Activated T-helper 17 cell treated with anti-CD3 and anti-CD28 coated beads, Interleukin-2, amount 50 U/mL, for 72 hours (primary cell): ENCODE measurements around the gene CUL4B. TPM values are rescaled to one million over a fixed set of nuclear protein-coding genes. Genes with fewer than 3 reads are reported as not detected.
A peak's percentile ranks its signal among the peaks of the same experiment; 100 is the strongest.
"Not testable (repeated sequence)": the region's sequence is repeated elsewhere in the genome, so short reads cannot be mapped to it uniquely, and the experiment has no call there.

Experiments
- ATAC-seq: fragments of 150-1000 bp; cut with Tn5 transposase; replicated peaks from 2 replicates; pipeline ENCODE4 v1.10.0; 2021; ENCODE audit warnings: mild to moderate bottlenecking, moderate library complexity
- H3K27ac Mint-ChIP-seq: one replicate; pipeline ENCODE4 v1.8.0; 2022; ENCODE audit warnings: mixed read lengths
- H3K27me3 Mint-ChIP-seq: one replicate; pipeline ENCODE4 v1.8.0; 2022; ENCODE audit warnings: mixed read lengths
- H3K36me3 Mint-ChIP-seq: one replicate; pipeline ENCODE4 v1.8.0; 2022; ENCODE audit warnings: low read depth, mild to moderate bottlenecking, mixed read lengths
- H3K4me1 Mint-ChIP-seq: one replicate; pipeline ENCODE4 v1.8.0; 2022; ENCODE audit warnings: mixed read lengths
- H3K4me3 Mint-ChIP-seq: one replicate; pipeline ENCODE4 v1.8.0; 2022; ENCODE audit warnings: mild to moderate bottlenecking, mixed read lengths
- H3K9me3 Mint-ChIP-seq: one replicate; pipeline ENCODE4 v1.8.0; 2022; ENCODE audit warnings: mixed read lengths
- total RNA-seq, 2 donors: library from RNA; stranded (reverse); gene quantifications; one replicate each; pipeline ENCODE4 v1.2.3, GENCODE V29; 2022

CUL4B gene
- total RNA-seq, 2 donors from 2014 or later: 36.2 to 55.3 TPM

DNA sequence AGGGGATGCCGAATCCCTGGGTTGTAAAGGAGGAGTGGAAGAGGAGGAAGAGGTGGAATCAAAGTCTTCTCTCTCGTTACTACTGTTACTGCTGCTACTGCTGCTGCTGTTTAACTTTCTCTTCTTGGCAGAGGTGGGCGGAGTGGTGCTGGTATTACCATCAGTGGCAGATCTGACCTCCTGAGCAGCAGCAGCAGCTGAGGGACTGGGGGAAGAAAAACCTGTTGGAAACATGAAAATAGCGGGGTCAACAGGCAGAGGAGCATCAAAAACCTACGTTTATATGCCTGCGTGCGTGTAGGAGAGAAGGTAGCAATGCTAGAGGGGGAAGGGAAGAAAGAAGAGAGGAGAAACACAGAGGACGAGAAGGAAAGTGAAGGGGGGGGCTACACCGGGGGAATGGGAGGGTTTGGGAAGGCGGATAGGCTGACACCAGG is 339 bp downstream of the CUL4B start:
- H3K9me3 Mint-ChIP-seq: no peaks in the 10 kb centered on the region
- peaks cover 6% of the 10 kb centered on the region for H3K4me1 Mint-ChIP-seq

DNA sequence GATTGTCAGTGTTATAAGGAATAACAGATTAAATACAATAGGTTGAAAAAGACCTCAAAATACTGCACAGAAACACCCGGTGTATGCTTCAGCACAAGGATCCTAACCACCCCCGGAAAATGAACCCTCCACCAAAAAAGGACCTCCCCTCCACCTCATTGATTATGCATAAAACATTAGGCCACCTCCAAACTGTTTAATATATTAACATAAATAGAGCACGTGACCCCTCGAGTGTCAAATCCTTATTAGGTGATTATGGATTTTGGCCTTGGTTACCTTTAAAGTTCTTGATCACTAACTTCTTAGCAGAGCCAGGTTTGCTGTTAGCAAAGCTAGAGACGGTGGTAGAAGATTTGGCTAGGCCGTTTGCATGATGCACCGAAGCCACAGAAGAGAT is 958 bp downstream of the CUL4B start:
- Mint-ChIP-seq H3K36me3 (peaks cover 52% of the 10 kb centered on the region), H3K27me3 (no peaks in the 10 kb centered on the region), H3K27ac (peak overlapping the region; percentile 93), H3K4me3 (peak overlapping the region; percentile 88), H3K4me1 (peaks cover 6% of the 10 kb centered on the region), H3K9me3 (no peaks in the 10 kb centered on the region)
- no peak for ATAC-seq

More for the DNA sequence above, 339 bp downstream of the CUL4B start:
- ATAC-seq: peak; percentile 66
- no peaks in the 10 kb centered on the region for H3K27me3 Mint-ChIP-seq
- peaks cover 49% of the 10 kb centered on the region for H3K36me3 Mint-ChIP-seq
- peak overlapping the region; percentile 93 for H3K27ac Mint-ChIP-seq
- H3K4me3 Mint-ChIP-seq: peak overlapping the region; percentile 88

DNA sequence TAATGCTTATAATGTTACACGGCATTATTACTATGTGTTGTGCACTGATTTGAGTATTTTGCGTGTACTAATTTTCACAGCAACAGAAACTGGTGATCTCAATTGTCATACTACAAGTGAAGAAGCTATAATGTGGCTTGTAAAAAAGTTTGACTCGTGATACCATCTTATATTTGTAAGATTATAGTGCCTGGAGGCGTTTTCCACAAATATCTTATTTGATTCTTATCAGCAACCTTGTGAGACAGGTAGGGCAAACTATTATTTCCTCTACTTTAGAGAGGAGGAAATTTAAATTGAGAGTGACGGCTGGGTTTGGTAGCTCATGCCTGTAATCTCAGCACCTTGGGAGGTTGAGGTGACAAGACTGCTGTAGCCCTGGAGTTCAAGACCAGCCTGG is 4.5 kb downstream of the CUL4B start:
- no peak overlapping the region for H3K27ac Mint-ChIP-seq
- no peak overlapping the region for H3K4me3 Mint-ChIP-seq
- ATAC-seq: no peak
- H3K27me3 Mint-ChIP-seq: no peaks in the 10 kb centered on the region
- no peaks in the 10 kb centered on the region for H3K9me3 Mint-ChIP-seq
- H3K36me3 Mint-ChIP-seq: peaks cover 69% of the 10 kb centered on the region
- no peaks in the 10 kb centered on the region for H3K4me1 Mint-ChIP-seq

DNA sequence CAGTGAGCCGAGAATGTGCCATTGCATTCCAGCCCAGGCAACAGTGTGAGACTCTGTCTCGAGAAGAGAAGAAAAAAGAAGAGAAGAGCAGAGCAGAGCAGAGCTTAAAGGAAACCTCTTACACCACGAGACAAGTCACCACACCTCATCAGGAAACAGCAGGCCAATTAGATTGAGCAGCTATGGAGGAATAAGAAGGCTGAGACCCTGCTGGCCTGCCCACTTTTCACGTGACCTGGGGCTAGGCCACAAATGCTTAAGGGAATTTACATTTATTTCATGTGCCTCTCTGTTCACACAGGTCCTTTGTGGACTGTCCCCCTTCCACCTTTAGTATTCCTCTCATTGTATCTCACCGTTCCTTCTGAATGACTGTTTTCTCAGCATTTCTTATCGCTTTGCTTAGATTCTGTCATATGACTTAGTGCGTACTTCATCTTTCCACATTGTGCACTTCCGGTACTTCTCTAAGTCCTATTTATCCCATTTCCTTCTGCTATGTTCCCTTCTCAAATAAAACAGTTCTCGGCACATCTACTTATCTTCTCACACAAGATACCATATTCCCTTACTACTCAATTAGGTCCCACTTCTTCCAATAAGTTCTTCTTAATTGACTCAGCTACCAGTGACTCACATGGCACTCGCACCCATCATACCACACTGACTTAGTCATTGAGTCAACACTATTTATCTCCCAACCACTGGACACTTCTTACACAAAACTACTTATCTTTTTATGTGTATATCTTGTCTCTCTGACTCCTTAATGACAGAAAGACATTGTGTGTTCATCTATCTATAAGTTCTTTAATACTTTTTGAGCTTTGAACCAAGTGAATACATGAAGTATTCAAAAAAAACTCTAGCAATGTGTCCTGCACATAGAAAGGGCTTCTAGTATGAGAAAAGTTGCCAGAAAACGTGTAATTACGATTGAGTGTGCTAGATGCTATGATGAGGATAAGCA is 11.0 kb downstream of the CUL4B start:
- Mint-ChIP-seq H3K27ac (peak overlapping the region; percentile 42), H3K4me3 (peak overlapping the region; percentile 54), H3K36me3 (peaks cover 62% of the 10 kb centered on the region), H3K4me1 (peaks cover 10% of the 10 kb centered on the region), H3K9me3 (no peaks in the 10 kb centered on the region), H3K27me3 (no peaks in the 10 kb centered on the region)
- ATAC-seq: peak; percentile 100

DNA sequence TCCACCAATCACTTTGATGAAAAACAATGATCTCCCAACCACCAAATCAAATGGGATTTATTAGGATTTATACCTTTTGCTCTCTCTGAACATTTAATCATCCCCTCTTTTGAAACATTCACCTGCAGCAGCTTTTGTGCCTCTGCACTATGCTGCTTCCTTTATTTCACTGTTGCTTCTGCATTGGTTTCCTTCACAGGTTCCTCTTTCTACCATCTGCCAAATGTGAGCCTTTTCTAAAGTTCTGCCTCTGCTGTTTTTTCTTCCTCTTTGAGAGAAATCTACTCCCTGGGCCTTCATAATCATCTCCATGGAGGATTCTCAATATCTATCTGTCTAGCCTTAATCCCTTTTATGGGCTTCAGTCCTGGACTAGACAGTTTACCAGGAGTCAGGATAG is 24.7 kb downstream of the CUL4B start:
- peaks cover 94% of the 10 kb centered on the region for H3K36me3 Mint-ChIP-seq
- no peaks in the 10 kb centered on the region for H3K27me3 Mint-ChIP-seq
- no peak overlapping the region for H3K27ac Mint-ChIP-seq
- H3K9me3 Mint-ChIP-seq: no peaks in the 10 kb centered on the region
- no peaks in the 10 kb centered on the region for H3K4me1 Mint-ChIP-seq
- no peak overlapping the region for H3K4me3 Mint-ChIP-seq
- no peak for ATAC-seq

DNA sequence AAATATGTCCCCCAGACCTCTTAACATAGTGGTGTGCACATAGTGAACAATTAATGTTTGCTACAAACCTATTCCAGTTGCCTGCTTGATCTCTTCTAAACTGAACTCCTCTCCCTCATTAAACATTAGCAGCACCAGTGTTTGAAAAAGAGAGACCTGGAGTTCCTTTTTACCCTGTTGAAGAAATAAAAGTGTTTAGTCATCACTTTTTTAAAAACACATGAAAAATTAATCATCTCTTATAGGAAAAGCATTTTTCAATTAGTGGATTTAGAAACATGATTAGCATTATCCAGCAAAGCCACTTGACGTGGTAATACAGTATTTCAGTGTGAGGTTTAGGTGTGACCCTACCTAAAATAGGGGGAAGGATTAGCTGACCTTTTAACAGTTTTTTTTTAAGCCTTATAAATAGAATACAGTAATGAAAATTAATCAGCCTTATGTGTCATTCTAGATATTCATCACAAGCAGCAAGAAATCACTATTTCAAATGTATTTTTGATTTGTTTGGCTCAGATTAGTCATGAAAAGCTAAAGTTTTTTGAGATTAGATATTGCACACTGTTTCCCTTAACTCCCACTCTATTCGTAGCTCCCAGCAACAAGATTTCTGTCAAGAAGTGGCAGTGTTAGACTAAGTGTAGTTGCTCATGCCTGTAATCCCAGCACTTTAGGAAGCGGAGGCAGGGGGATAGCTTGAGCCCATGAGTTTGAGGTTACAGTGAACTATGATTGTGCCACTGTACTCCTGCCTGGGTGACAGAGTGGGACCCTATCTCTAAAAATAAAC is 26.2 kb downstream of the CUL4B start:
- H3K27ac Mint-ChIP-seq: no peak overlapping the region
- H3K9me3 Mint-ChIP-seq: no peaks in the 10 kb centered on the region
- H3K36me3 Mint-ChIP-seq: peaks cover 94% of the 10 kb centered on the region
- no peak overlapping the region for H3K4me3 Mint-ChIP-seq
- H3K27me3 Mint-ChIP-seq: no peaks in the 10 kb centered on the region
- peak; percentile 43 for ATAC-seq
- H3K4me1 Mint-ChIP-seq: no peaks in the 10 kb centered on the region

DNA sequence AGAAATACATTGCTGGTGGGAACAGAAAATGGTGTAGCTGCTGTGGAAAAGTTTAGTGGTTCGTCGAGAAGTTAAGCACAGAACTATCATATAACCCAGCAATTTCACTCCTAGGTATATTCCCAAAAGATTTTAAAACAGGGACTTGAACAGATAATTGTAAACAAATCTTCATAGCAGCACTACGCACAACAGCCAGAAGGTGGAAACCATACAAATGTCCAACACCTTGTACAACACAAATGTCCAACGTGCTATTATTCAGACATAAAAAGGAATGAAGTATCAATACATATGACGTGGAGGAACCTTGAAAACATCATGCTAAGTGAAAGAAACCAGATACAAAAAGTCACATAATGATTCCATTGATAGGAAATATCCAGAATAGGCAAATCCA is 37.9 kb downstream of the CUL4B start:
- Mint-ChIP-seq H3K9me3 (no peaks in the 10 kb centered on the region), H3K4me1 (no peaks in the 10 kb centered on the region), H3K36me3 (peaks cover 36% of the 10 kb centered on the region), H3K27me3 (no peaks in the 10 kb centered on the region), H3K27ac (no peak overlapping the region), H3K4me3 (no peak overlapping the region)
- no peak for ATAC-seq

DNA sequence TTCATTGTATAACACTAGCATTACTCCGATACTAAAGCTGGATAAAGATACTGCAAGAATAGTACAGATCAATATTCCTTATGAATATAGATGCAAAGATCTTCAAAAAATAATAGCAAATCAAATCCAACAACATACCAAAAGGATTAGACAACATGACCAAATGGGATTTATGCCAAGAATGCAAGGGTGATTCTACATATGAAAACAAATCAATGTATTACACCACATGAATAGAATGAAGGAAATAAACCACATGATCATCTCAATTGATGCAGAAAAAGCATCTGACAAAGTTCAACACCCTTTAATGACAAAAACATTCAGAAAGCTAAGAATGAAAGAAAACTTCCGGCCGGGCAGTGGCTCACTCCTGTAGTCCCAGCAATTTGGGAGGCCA is 42.8 kb downstream of the CUL4B start:
- Mint-ChIP-seq H3K9me3 (no peaks in the 10 kb centered on the region), H3K27ac (no peak overlapping the region), H3K36me3 (peaks cover 2% of the 10 kb centered on the region), H3K4me3 (no peak overlapping the region), H3K4me1 (no peaks in the 10 kb centered on the region), H3K27me3 (no peaks in the 10 kb centered on the region)
- no peak for ATAC-seq

DNA sequence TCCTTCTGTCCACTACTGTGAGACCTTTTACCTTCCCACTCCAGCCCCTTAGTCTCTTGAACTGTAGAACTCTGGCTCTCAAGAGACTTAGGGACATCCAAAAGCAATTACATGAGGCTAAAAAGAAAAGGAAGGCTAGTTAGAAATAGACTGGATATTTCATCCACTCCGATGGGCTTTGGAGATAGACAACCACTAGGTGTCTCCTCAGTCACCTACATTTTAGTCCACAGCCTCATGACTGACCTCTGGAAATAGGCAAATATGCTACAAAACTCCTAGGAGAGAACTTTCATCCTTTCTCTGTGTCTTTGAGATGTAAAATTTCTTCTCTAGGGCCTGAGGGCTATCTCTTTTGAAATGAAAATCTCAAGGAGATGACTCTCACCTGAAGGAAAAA is 46.5 kb downstream of the CUL4B start:
- no peaks in the 10 kb centered on the region for H3K27me3 Mint-ChIP-seq
- H3K9me3 Mint-ChIP-seq: no peaks in the 10 kb centered on the region
- no peak overlapping the region for H3K4me3 Mint-ChIP-seq
- H3K36me3 Mint-ChIP-seq: no peaks in the 10 kb centered on the region
- no peak overlapping the region for H3K27ac Mint-ChIP-seq
- no peaks in the 10 kb centered on the region for H3K4me1 Mint-ChIP-seq
- no peak for ATAC-seq

DNA sequence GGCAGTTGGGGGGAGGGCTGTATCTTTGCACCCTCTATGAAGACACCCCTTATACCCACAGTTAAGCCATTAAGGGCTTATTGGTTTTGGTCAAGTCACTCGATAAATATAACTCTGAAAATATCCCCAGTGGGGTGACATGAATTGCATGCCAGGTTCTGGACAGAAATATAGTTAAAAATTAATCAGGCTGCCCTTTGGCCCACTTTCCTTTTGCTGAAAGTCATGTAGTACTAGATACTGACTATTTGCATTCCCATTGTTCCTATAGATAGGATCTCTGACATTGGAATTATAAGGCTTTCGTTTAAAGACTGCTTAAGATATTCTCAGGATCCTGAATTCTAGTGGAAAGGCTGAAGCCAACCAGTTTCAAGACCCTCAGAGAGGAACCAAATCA is 48.1 kb downstream of the CUL4B start:
- Mint-ChIP-seq H3K4me3 (no peak overlapping the region), H3K27ac (no peak overlapping the region), H3K36me3 (no peaks in the 10 kb centered on the region), H3K9me3 (no peaks in the 10 kb centered on the region), H3K4me1 (no peaks in the 10 kb centered on the region), H3K27me3 (no peaks in the 10 kb centered on the region)
- ATAC-seq: no peak

DNA sequence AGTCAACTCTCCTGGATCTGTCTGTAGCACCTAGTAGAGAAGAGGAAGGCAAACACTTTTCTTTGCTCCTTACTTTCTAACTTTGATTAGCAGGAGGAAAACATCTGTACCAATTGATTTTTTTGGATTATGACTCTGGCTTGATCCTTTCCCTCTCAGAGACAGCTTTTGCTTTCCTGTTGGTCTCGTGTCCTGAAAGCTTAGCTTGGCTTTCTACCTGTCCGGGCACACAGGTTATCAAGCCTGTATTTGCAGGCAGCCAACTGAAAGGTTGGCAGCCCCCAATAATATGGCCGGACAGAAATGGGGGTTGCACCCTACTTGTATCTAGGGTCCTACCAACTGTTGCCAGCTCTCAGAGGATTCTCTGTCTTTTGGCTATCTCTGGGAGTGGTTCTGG is 48.5 kb downstream of the CUL4B start:
- Mint-ChIP-seq H3K27ac (no peak overlapping the region), H3K36me3 (no peaks in the 10 kb centered on the region), H3K27me3 (no peaks in the 10 kb centered on the region), H3K4me1 (no peaks in the 10 kb centered on the region), H3K4me3 (no peak overlapping the region), H3K9me3 (no peaks in the 10 kb centered on the region)
- no peak for ATAC-seq

DNA sequence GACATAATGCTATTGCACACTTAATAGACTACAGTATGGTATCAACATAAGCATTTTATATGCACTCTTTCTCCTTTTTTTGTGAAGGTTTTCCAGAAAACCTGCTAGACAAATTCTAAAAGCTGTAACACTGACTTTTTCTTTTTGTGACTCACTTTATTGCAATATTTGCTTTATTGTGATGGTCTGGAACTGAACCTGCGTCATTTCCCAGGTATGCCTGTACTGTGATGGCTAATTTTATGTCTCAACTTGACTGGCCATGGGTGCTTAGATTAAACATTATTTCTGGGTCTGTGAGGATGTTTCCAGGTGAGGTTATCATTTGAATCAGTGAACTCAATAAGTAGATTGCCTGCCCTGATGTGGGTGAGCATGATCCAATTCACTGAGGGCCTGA is 56.2 kb downstream of the CUL4B start:
- no peaks in the 10 kb centered on the region for H3K9me3 Mint-ChIP-seq
- H3K27ac Mint-ChIP-seq: no peak overlapping the region
- no peaks in the 10 kb centered on the region for H3K4me1 Mint-ChIP-seq
- H3K36me3 Mint-ChIP-seq: no peaks in the 10 kb centered on the region
- no peak overlapping the region for H3K4me3 Mint-ChIP-seq
- no peak for ATAC-seq
- H3K27me3 Mint-ChIP-seq: no peaks in the 10 kb centered on the region

DNA sequence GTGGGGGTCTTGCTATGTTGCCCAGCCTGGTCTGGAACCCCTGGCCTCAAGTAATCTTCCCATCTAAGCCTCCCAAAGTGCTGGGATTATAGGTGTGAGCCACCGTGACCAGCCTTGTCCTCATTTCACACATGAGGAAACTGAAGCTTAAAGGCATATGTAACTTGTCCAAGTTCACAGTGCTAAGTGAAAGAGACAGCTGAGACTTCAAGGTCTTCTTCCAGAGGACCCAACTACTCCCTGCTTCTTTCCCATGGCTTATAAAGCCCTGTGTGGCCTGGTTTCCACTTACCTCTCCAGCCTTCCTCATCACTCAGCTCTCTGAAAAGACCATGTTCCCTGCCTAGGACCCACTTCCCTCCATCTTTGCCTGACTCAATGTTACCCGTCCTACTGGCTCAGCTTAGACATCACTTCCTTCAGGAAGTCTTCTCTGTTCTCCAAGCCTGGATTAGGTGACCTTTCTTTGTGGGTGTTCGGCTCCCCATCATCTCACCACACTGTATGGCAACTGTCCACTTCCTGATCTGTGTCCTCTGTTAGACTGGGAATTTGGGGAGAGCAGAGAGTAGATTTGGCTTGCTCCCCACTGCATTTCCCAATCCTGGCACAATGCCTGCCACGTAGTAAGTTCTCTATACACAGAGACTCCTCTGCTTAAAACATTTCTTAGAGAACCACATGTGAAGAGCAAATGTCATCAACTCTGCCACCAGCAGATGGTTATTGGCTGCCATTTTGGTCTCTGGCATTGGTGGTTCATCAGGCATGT is 61.3 kb downstream of the CUL4B start:
- no peak for ATAC-seq
- no peaks in the 10 kb centered on the region for H3K9me3 Mint-ChIP-seq
- peaks cover 5% of the 10 kb centered on the region for H3K4me1 Mint-ChIP-seq
- no peaks in the 10 kb centered on the region for H3K27me3 Mint-ChIP-seq
- no peak overlapping the region for H3K4me3 Mint-ChIP-seq
- peak overlapping the region; percentile 62 for H3K27ac Mint-ChIP-seq
- no peaks in the 10 kb centered on the region for H3K36me3 Mint-ChIP-seq

DNA sequence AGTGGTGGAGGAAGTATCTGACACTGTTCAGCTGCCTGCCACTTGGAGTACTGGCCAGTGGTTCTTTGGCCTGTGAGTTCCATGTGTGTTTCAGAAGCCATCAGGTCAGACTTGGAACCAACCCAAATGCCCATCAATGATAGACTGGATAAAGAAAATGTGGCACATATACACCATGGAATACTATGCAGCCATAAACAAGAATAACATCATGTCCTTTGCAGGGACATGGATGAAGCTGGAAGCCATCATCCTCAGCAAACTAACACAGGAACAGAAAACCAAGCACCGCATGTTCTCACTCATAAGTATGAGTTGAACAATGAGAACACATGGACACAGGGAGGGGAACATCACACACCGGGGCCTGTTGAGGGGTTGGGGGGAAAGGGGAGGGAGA is 70.6 kb downstream of the CUL4B start:
- not testable (repeated sequence) for H3K36me3 Mint-ChIP-seq, ATAC-seq

More for the DNA sequence above, 70.6 kb downstream of the CUL4B start:
- H3K27me3 Mint-ChIP-seq, H3K4me3 Mint-ChIP-seq, H3K27ac Mint-ChIP-seq, H3K9me3 Mint-ChIP-seq, H3K4me1 Mint-ChIP-seq: not testable (repeated sequence)
